ENCODE results near the gene SPATS2L.
A peak's percentile ranks its signal among the peaks of the same experiment; 100 is the strongest.

SPATS2L gene

DNA sequence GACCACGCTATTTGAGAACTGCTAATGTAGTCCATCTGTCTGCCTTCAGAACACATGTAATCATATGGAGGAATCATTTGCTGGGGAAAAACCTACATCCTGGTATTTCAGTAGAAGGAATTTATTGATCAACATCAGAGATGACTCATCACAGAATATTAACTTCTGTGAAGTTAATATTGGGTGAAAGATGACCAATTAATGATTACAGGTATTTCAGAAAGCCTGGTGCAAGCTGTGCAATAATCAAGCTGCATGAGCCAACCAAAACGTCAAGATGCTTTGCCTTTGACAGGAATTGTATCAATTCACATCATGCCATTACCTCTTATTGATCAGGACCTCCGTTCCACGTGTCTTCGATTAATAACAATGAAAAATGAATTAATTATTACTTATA is 9.4 kb upstream of the SPATS2L start:
- no peak for DNase-seq

DNA sequence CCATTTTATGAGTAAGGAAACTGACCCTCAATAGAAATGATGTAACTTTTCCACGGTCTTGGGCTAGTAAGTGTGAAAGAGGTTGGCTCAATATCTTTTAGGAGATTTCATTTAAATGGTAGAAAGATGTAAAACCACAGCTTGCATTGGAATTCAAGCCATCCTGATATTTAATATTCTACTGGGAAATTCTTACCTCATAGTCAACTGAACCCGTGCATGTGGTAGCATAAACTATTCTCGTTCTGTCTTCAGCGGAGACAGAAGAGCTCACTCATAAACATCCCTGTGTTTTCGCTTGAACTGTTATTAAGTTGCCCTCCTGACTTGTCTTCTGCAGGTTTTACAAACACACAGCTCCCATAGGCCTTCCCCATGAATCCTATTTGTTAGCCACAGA is 8.5 kb upstream of the SPATS2L start:
- no peak for DNase-seq

DNA sequence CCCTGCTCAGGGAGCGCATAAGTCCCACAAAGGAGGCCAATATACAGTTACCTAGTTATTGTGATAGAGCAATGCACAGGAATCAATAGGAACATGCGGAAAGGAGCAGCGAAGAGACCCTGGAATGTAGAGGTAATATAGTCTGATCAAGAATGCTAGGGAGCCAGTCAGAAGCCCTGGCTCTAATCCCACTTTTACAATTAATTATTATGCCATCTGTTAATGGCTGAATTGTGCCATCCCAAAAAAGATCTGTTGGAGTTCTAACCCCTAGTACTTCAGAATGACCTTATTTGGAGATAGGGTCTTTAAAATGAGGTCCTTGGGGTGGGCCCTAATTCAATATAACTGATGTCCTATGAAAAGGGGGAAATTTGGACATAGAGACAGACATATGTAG is 7.7 kb upstream of the SPATS2L start:
- DNase-seq = peak; percentile 6 to 53

GRCh38 chr2:200300065-200300464 is 6.4 kb upstream of the SPATS2L start:
- DNase-seq = no peak

GRCh38 chr2:200300638-200301314 is 5.7 kb upstream of the SPATS2L start:
- DNase-seq = no peak

GRCh38 chr2:200301953-200302858 is 4.3 kb upstream of the SPATS2L start:
- no peak for DNase-seq

- no peak for DNase-seq
Observed at GRCh38 chr2:200302940-200303727, 3.4 kb upstream of the SPATS2L start.

DNA sequence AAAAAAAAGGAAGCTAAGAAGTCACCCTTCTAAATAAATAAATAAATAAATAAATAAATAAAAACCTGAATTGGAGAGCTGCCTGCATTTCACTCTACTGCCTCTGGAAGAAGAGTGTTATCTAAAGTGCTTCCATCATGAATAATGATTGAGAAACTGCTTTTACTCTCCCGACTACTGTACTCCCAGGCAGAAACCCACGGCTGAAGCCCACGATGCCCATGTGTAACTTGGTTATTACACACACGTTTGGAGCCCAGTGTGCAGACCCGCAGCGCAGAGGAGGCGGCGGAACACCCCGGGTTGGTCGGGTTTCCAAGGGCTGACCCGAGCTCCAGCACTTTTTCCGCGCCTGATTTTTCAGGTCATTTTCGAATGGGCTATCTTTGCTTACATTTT is 697 bp upstream of the SPATS2L start:
- no peak for DNase-seq

DNA sequence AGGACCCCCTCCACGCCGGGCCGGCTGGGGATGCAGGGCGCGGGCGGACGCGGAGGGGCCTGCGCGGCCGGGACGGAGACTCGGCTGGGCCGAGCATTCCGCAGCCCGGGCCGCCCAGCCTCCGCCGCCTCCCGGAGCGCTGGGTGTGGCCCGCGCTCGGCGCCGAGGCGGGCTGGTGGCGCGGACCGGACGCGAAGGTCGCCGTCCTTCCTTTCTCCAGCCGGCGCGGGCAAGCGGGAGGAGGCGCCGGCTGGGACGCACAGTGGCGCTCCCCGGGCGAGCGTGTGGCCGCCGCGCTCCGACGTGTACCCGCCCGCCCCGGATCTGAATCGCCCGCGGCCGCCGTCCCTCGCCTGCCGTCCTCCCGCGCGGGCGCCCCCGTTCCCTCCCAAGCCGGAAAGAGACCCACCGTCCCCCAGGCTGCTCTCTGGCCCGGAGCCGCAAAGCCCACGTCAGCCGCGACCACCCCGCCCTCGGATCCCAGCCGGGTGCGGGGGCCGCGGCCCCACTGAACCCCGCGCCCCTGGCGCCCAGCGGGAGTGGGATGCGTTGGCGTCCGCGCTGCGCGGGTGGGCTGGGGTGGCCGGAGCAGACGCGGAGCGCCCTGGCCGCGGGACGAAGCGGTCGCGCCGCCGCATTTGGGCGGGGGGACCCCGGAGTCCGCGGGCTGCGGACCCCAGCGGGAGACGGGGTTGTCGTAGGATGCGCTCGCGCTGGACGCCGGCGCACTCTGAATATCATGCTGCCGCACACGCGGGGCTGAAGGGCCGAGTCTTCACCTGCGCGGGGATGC is 634 bp downstream of the SPATS2L start:
- peak in 1 of 2 experiments; percentile 5 for DNase-seq

DNA sequence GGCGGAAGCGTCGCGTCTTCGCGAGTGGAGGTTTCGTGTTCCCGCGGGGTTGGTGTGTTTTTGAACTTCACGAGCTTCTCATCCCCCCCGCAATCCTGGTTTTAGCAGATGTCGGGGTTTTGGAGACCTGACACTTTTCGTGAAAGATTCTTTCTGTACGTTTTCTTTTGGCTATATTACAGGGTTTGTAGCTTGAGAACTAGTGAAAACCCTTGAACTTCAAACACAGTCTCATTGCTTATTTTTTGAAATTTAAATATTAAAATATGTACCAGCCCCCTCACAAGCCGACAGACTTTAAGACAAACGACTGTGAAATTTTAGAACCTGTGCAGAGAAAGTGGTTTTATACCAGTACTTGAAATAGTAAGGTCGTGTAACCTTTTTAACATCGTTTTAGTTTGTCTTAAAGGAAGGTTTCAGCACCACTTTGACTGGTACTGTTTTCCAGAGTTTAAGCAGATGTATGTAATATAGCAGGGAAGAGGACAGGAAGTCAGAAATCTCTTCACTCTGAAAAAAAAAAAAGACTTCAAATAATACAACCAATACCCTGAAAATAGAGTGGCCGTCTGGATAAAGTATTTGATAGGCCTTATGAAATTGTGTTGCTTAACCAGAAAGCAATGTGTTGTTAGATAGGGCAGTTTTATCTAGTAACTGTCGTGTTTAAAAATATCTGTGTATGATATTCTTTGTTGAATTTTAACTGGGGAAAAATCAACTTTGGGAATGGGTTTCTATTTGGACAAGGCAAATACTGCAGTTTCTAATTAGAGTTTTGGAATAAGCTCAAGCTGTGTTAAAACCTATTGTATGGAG is 1.4 kb downstream of the SPATS2L start:
- peak in 1 of 2 experiments; percentile 26 for DNase-seq

GRCh38 chr2:200308546-200309295 is 2.2 kb downstream of the SPATS2L start:
- peak in 1 of 2 experiments; percentile 32 for DNase-seq

- DNase-seq = peak in 1 of 2 experiments; percentile 24
Observed at GRCh38 chr2:200309296-200310049, 3.0 kb downstream of the SPATS2L start.

GRCh38 chr2:200310545-200310971 is 4.1 kb downstream of the SPATS2L start:
- DNase-seq = no peak

DNA sequence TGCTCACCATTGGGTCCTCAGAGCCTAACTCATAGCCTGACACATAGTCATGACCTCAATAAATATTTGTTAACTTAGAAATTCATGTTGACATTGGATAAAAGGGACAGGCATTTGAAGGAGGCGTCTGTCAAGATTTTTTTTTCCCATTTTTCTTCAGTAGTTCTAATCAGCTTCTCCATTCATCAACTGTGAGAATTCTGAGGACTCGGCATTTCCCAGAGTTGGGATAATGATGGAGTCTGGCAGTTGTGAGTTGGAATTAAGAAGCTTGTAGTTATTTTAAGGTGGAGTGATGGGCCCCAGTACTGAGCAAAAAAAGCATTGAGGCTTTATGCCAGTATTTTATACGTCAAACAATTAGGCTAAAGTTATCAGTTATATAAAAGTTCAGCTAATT is 4.6 kb downstream of the SPATS2L start:
- peak in 1 of 2 experiments; percentile 28 for DNase-seq

- DNase-seq = no peak
Observed at GRCh38 chr2:200314976-200315567, 8.6 kb downstream of the SPATS2L start.

GRCh38 chr2:200317975-200318374 is 11.5 kb downstream of the SPATS2L start:
- no peak for DNase-seq

GRCh38 chr2:200318940-200319435 is 12.5 kb downstream of the SPATS2L start:
- no peak for DNase-seq

- DNase-seq = no peak
Observed at GRCh38 chr2:200319548-200320337, 13.2 kb downstream of the SPATS2L start.
